GM12878 (cell line): ENCODE results near the gene MAN1A1. TPM values are rescaled to one million over a fixed set of nuclear protein-coding genes. Genes with fewer than 3 reads are reported as not detected.

Experiments
- ATAC-seq: fragments of 200-7000 bp; cut with Tn5 transposase; 3 replicates; pipeline ENCODE4 v1.9.1; 2020; ENCODE audit warnings: mild to moderate bottlenecking, moderate library complexity
- BruUV-seq: library from RNA; stranded (reverse); fragments of 400-500 nt; replicated peaks from 2 replicates; lab custom pipeline; 2021; lab: Mats Ljungman, UMichigan
- CTCF ChIA-PET: fragments of 300-600 bp; sonication (Branson Sonifier 250); formaldehyde crosslinking; extraction: SDS; loops from one replicate; lab custom pipeline; 2021; ENCODE audit warnings: inconsistent platforms; lab: Yijun Ruan, JAX
- POLR2A ChIA-PET: fragments of 350-600 bp; formaldehyde crosslinking; extraction: SDS; loops from one replicate; lab custom pipeline; 2021; ENCODE audit warnings: inconsistent platforms; lab: Charles Lee
- RAD21 ChIA-PET: fragments of 300-600 bp; sonication (Branson Sonifier 250); formaldehyde crosslinking; loops from one replicate; lab custom pipeline; 2023; ENCODE audit warnings: antibody characterized with exemption; ENCODE audit not compliant: unreplicated experiment; lab: Charles Lee
- SMC1A ChIA-PET: fragments of 300-600 bp; sonication (Branson Sonifier 250); formaldehyde crosslinking; loops from one replicate; lab custom pipeline; 2023; ENCODE audit not compliant: unreplicated experiment, uncharacterized antibody; lab: Charles Lee
- DNase-seq: peaks from one replicate; pipeline ENCODE4 v3.0.0-alpha.2; 2011; ENCODE audit warnings: low read depth, low spot score
- FAIRE-seq: peaks from 3 replicates; lab custom pipeline; 2011; peaks lifted over from hg19 to GRCh38; lab: Jason Lieb, UNC
- H2AFZ ChIP-seq: 2 replicates; pipeline ENCODE4 v1.6.0; 2011; ENCODE audit warnings: low read depth, low read length, control low read depth; ENCODE audit not compliant: control insufficient read depth
- H3K27ac ChIP-seq: 2 replicates; pipeline ENCODE4 v1.5.1; 2011; ENCODE audit warnings: control low read depth; ENCODE audit not compliant: control insufficient read depth, insufficient read depth
- H3K27me3 ChIP-seq, 2 experiments: replicated peaks in 1 of 2; 2 replicates each; pipeline versions ENCODE4 v1.6.0 to v1.6.1; 2011; ENCODE audit warnings: low read length in 1 of 2; ENCODE audit not compliant: control insufficient read depth in 2 of 2, insufficient read depth in 2 of 2
- H3K36me3 ChIP-seq, 2 experiments: 2 replicates each; pipeline ENCODE4 v1.5.1; 2011; ENCODE audit warnings: low read length in 1 of 2; ENCODE audit not compliant: control insufficient read depth in 2 of 2, insufficient read depth in 2 of 2
- H3K4me1 ChIP-seq: 2 replicates; pipeline ENCODE4 v1.6.1; 2011; ENCODE audit warnings: mild to moderate bottlenecking, low read length, moderate library complexity, mixed read lengths; ENCODE audit not compliant: control insufficient read depth, insufficient read depth
- H3K4me2 ChIP-seq: 2 replicates; pipeline ENCODE4 v1.6.0; 2011; ENCODE audit warnings: control low read depth; ENCODE audit not compliant: control insufficient read depth, insufficient read depth
- H3K4me3 ChIP-seq: fragments of 200-600 bp; sonication (generic); 2 replicates; pipeline ENCODE4 v1.5.1; 2016
- H3K79me2 ChIP-seq: 2 replicates; pipeline ENCODE4 v1.6.0; 2011; ENCODE audit warnings: low read length; ENCODE audit not compliant: control insufficient read depth, insufficient read depth
- H3K9ac ChIP-seq: 2 replicates; pipeline ENCODE4 v1.8.0; 2011; ENCODE audit warnings: low read length, control low read depth, mixed read lengths; ENCODE audit not compliant: control insufficient read depth, insufficient read depth
- H3K9me3 ChIP-seq: replicated peaks from 3 replicates; pipeline ENCODE4 v1.5.1; 2011; ENCODE audit warnings: mild to moderate bottlenecking, low read length; ENCODE audit not compliant: control insufficient read depth, insufficient read depth
- H4K20me1 ChIP-seq: 2 replicates; pipeline ENCODE4 v1.6.0; 2011; ENCODE audit not compliant: control insufficient read depth, insufficient read depth
- ATF3 ChIP-seq: IDR thresholded peaks from 2 replicates; pipeline ENCODE4 v1.6.1; 2011; ENCODE audit warnings: low read depth, mild to moderate bottlenecking, low read length, moderate library complexity, borderline replicate concordance; ENCODE audit errors: extremely low read depth
- CHD1 ChIP-seq: IDR thresholded peaks from 2 replicates; pipeline ENCODE4 v1.6.1; 2012; ENCODE audit warnings: low read depth, low read length, improper control_type of control experiment
- CHD2 ChIP-seq: IDR thresholded peaks from 2 replicates; pipeline ENCODE4 v1.6.1; 2011; ENCODE audit warnings: low read depth, low read length, improper control_type of control experiment, borderline replicate concordance
- CREB1 ChIP-seq: IDR thresholded peaks from 2 replicates; pipeline ENCODE4 v1.6.1; 2012; ENCODE audit warnings: low read depth, mild to moderate bottlenecking, inconsistent platforms
- EZH2 ChIP-seq: IDR thresholded peaks from 2 replicates; pipeline ENCODE4 v1.6.1; 2012; ENCODE audit warnings: low read depth, mild to moderate bottlenecking, control low read depth, inconsistent platforms, low read length, borderline replicate concordance; ENCODE audit not compliant: control insufficient read depth
- HDAC2 ChIP-seq: fragments of 200-600 bp; sonication (generic); IDR thresholded peaks from 2 replicates; pipeline ENCODE4 v1.6.1; 2017
- IRF3 ChIP-seq: fragments of 450-650 bp; IDR thresholded peaks from 2 replicates; pipeline ENCODE4 v1.6.1; 2014; ENCODE audit warnings: mild to moderate bottlenecking
- JUNB ChIP-seq: IDR thresholded peaks from 2 replicates; pipeline ENCODE4 v1.6.1; 2016; ENCODE audit warnings: antibody characterized with exemption, mild to moderate bottlenecking
- NFIC ChIP-seq: IDR thresholded peaks from 2 replicates; pipeline ENCODE4 v1.6.1; 2012; ENCODE audit warnings: low read depth, mild to moderate bottlenecking, inconsistent platforms, low read length, moderate library complexity
- STAT3 ChIP-seq: IDR thresholded peaks from 2 replicates; pipeline ENCODE4 v1.6.1; 2011; ENCODE audit warnings: low read depth, low read length, improper control_type of control experiment
- TARDBP ChIP-seq: IDR thresholded peaks from 2 replicates; pipeline ENCODE4 v1.6.1; 2016; ENCODE audit warnings: borderline replicate concordance
- ZNF24 ChIP-seq: fragments of 450-650 bp; IDR thresholded peaks from 2 replicates; pipeline ENCODE4 v1.6.1; 2017; ENCODE audit warnings: antibody characterized with exemption, mild to moderate bottlenecking
- ZNF687 ChIP-seq: fragments of 450-650 bp; IDR thresholded peaks from 2 replicates; pipeline ENCODE4 v1.6.1; 2017; ENCODE audit warnings: mild to moderate bottlenecking, moderate library complexity
- WGBS: methylation state at CpG from one replicate; pipeline ENCODE4 v1.1.6; 2016; ENCODE audit warnings: low lambda C conversion rate; ENCODE audit not compliant: insufficient replicate concordance, insufficient coverage; ENCODE audit errors: missing lambda C conversion rate; 5-methylcytosine and 5-hydroxymethylcytosine counted together
- in situ Hi-C: fragments of 300-500 bp; cut with MboI; formaldehyde crosslinking; loops from 9 replicates; pipeline ENCODE4 v1.14.3; 2018; ENCODE audit warnings: mixed read lengths
- intact Hi-C: fragments of 100-400 bp; cut with micrococcal nuclease; formaldehyde crosslinking; loops from one replicate; pipeline ENCODE4 v1.14.2; 2022; ENCODE audit not compliant: unreplicated experiment
- polyA plus RNA-seq, 11 experiments: library from polyadenylated mRNA; depleted of rRNA in 4 of 11; unstranded in 6 of 11; stranded (reverse) in 5 of 11; fragments of >200 nt; fragmentation: Nextera tagmentation in 4 of 11; fragmentation: Illumina TruSeq in 1 of 11; extraction: Ambion mirVana in 4 of 11; extraction: Trizol in 1 of 11; gene quantifications; 1 replicate in 1 of 11; 2 replicates in 10 of 11; pipeline versions ENCODE4 v1.2.1 to v1.2.3, GENCODE V29; 2011 to 2016; ENCODE audit warnings: inconsistent platforms in 2 of 11, missing spikeins in 2 of 11, low read depth in 1 of 11
- total RNA-seq, 4 experiments: library from RNA; depleted of rRNA in 3 of 4; stranded (reverse); fragments of >200 nt in 3 of 4; fragmentation: Illumina TruSeq in 1 of 4; extraction: Trizol in 1 of 4; gene quantifications; 2 replicates each; pipeline versions ENCODE4 v1.2.1 to v1.2.3, GENCODE V29; 2013 to 2021

MAN1A1 gene
- total and polyA plus RNA-seq, 10 of the 15 experiments (the other 5 are each of a cell fraction or from before 2014, with no cell fraction given) = 5.4 to 28.1 (median 19.5) TPM

GRCh38 chr6:119280668-119281067 lies 68.9 kb downstream of the MAN1A1 start:
- no peak overlapping the region for H3K27ac ChIP-seq
- BruUV-seq = no TSS peak
- WGBS = 100% methylated on average over 2 of the region's 2 CpGs
- RAD21 ChIA-PET = interaction anchor here (1.7 kb wide), 1 partner anchor 42 kb away, joined by 5 read pairs; no protein-coding TSS in a partner anchor
- ATAC-seq = peak; percentile 62
- FAIRE-seq = no peak
- POLR2A ChIA-PET = no interaction called here
- no peaks in the 10 kb centered on the region for H4K20me1 ChIP-seq
- SMC1A ChIA-PET = interaction anchor here (1.2 to 1.4 kb wide), 2 partner anchors 29 to 32 kb away, joined by 3 read pairs; no protein-coding TSS in a partner anchor
- no peak overlapping the region for H3K4me3 ChIP-seq
- in situ Hi-C loops = no loop called here
- H3K4me1 ChIP-seq = no peaks in the 10 kb centered on the region
- H3K36me3 ChIP-seq = no peaks in the 10 kb centered on the region; a peak in 1 of 4 replicates
- intact Hi-C loops = no loop called here
- no peaks in the 10 kb centered on the region; the same call in 1 of the 3 replicates for H3K9me3 ChIP-seq
- no peak for TF ChIP-seq NFIC
- TF ChIP-seq JUNB = peak; percentile 66
- H3K27me3 ChIP-seq = no peaks in the 10 kb centered on the region
- no peak overlapping the region for H3K4me2 ChIP-seq
- CTCF ChIA-PET = interaction anchor here (1.8 kb wide), 1 partner anchor 54 kb away, joined by 5 read pairs; no protein-coding TSS in a partner anchor
- DNase-seq = no peak
- no peak overlapping the region for H3K9ac ChIP-seq
- no peak overlapping the region for H2AFZ ChIP-seq
- no peaks in the 10 kb centered on the region for H3K79me2 ChIP-seq

GRCh38 chr6:119280080-119280479 lies 69.5 kb downstream of the MAN1A1 start:
- 100% methylated on average over 1 of the region's 1 CpG for WGBS
- Histone ChIP-seq H4K20me1 (no peaks in the 10 kb centered on the region), H3K36me3 (no peaks in the 10 kb centered on the region; a peak in 1 of 4 replicates), H3K79me2 (no peaks in the 10 kb centered on the region), H3K4me3 (no peak overlapping the region), H3K9me3 (no peaks in the 10 kb centered on the region; the same call in 1 of the 3 replicates), H3K27ac (no peak overlapping the region), H3K4me1 (no peaks in the 10 kb centered on the region), H3K4me2 (no peak overlapping the region), H2AFZ (no peak overlapping the region), H3K9ac (no peak overlapping the region), H3K27me3 (no peaks in the 10 kb centered on the region)
- intact Hi-C loops = no loop called here
- RAD21 ChIA-PET = no interaction called here
- FAIRE-seq (no peak), DNase-seq (no peak), ATAC-seq (no peak)
- no TSS peak for BruUV-seq
- in situ Hi-C loops = no loop called here
- POLR2A ChIA-PET = no interaction called here
- CTCF ChIA-PET = interaction anchor here (1.8 kb wide), 1 partner anchor 54 kb away, joined by 5 read pairs; no protein-coding TSS in a partner anchor
- SMC1A ChIA-PET = interaction anchor here (1.2 kb wide), 1 partner anchor 33 kb away, joined by 3 read pairs; no protein-coding TSS in a partner anchor
- TF ChIP-seq ZNF687 (no peak), HDAC2 (no peak), STAT3 (no peak), CHD1 (no peak), TARDBP (no peak), EZH2 (no peak), IRF3 (no peak), ATF3 (no peak), CHD2 (no peak), ZNF24 (no peak), CREB1 (no peak)
